Gastrocnemius medialis (tissue), 4 donors: ENCODE measurements around the gene MARCHF11. TPM values are rescaled to one million over a fixed set of nuclear protein-coding genes. Genes with fewer than 3 reads are reported as not detected.

ENCODE experiments used
- ATAC-seq, 2 donors: fragments of 150-250 bp; one replicate each; pipeline ENCODE4 v1.9.1; 2016
- DNase-seq, 2 donors: peaks; one replicate each; pipeline ENCODE4 v3.0.0-alpha.2; 2019
- H3K27ac ChIP-seq, 4 donors: fragments of 200-600 bp; sonication (generic); 1 replicate in 1 of 4; 2 replicates in 3 of 4; pipeline ENCODE4 v1.5.1; 2016 to 2018; ENCODE audit warnings: mild to moderate bottlenecking in 2 of 4, moderate library complexity in 1 of 4
- H3K27me3 ChIP-seq, 3 donors: fragments of 200-600 bp; sonication (generic) in 2 of 3; 1 replicate in 1 of 3; 2 replicates in 2 of 3; pipeline versions ENCODE4 v1.5.1 to v1.6.0; 2016 to 2019; ENCODE audit warnings: mild to moderate bottlenecking in 1 of 3, moderate library complexity in 1 of 3
- H3K36me3 ChIP-seq, 2 donors: fragments of 200-600 bp; sonication (generic) in 1 of 2; one replicate each; pipeline ENCODE4 v1.5.1; 2017 to 2018
- H3K4me1 ChIP-seq, 2 donors: fragments of 200-600 bp; sonication (generic) in 1 of 2; one replicate each; pipeline ENCODE4 v1.5.1; 2016 to 2017; ENCODE audit warnings: mild to moderate bottlenecking in 2 of 2
- H3K4me3 ChIP-seq, 4 donors: fragments of 200-600 bp; sonication (generic) in 3 of 4; 1 replicate in 1 of 4; 2 replicates in 3 of 4; pipeline ENCODE4 v1.5.1; 2016 to 2019; ENCODE audit warnings: mild to moderate bottlenecking in 2 of 4
- H3K9me3 ChIP-seq, 3 donors: fragments of 200-600 bp; sonication (generic) in 2 of 3; 1 replicate in 1 of 3; 2 replicates in 2 of 3; pipeline ENCODE4 v1.5.1; 2016 to 2019
- POLR2A ChIP-seq, 2 donors: fragments of 450-650 bp; IDR thresholded peaks; one replicate each; pipeline ENCODE4 v1.6.1; 2017; ENCODE audit warnings: antibody characterized with exemption in 2 of 2, mild to moderate bottlenecking in 2 of 2, moderate library complexity in 2 of 2
- in situ Hi-C, 4 donors: fragments of 200-750 bp; cut with MboI; loops; one replicate each; pipeline versions ENCODE4 v1.15.0 to v1.8.0; 2017; ENCODE audit warnings: low sequenced_read_pairs in 4 of 4
- intact Hi-C: fragments of 100-400 bp; cut with DNase I; formaldehyde crosslinking; loops from one replicate; pipeline ENCODE4 v1.15.1; 2023; ENCODE audit warnings: low total_unique reads
- total RNA-seq, 4 donors: library from RNA; depleted of rRNA; stranded (reverse); fragments of >200 nt; gene quantifications; one replicate each; pipeline versions ENCODE4 v1.1.0 to v1.2.3, GENCODE V29; 2016
- TF ChIP-seq, protein P1 (sequence below), 5 experiments: fragments of 450-650 bp in 3 of 5; fragments of 200-600 bp in 2 of 5; sonication (generic) in 2 of 5; IDR thresholded peaks in 4 of 5; conservative IDR thresholded peaks in 1 of 5; 1 replicate in 4 of 5; 2 replicates in 1 of 5; pipeline ENCODE4 v1.5.1; 2016 to 2019; ENCODE audit warnings: antibody characterized with exemption in 5 of 5, mild to moderate bottlenecking in 3 of 5, moderate library complexity in 3 of 5

MARCHF11 gene
- total RNA-seq, 4 donors from 2014 or later, result not detected

DNA sequence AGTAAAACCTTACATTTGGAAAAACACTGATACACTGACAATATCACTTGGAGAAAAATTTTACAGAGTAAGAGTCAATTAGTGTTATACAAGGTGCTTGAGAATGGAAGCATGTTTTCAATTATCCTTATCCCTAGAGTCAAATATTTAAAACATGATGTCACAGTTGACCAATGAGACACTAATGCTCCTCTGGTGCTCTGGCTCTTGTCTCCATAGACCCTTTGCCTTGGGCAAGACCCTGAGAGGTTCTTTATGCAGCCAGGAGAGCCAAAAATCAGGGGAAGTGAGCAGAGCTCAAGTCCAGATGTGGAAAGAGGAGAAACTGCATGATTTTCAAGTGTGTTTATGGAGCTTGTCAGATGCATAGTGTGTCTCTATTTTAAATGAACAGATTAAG is 153.9 kb downstream of the MARCHF11 start:
- in situ Hi-C loops, result no loop called here

DNA sequence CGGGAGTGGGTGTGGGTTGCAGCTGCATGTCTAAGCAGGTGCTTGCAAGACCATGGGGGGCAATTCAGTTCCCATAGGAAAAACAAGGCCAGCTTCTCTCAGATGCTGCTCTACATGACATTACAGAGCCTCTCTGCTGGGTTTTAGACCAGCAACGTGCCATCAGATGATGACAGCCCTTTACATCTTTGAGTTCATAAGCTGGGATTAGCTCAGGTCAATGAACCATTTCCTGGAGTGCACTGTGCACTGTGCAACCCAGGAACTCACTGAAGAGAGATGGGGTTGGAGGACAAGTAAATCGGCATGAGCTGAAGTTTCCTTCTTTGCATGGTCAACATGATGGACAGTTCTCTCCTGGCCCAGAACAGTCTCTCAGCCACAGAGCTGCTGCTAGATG is 160.6 kb downstream of the MARCHF11 start:
- Histone ChIP-seq H3K4me1 (no peaks in the 10 kb centered on the region), H3K36me3 (no peaks in the 10 kb centered on the region), H3K27ac (no peak overlapping the region), H3K4me3 (no peak overlapping the region), H3K9me3 (no peaks in the 10 kb centered on the region), H3K27me3 (no peaks in the 10 kb centered on the region)
- ATAC-seq, result no peak
- intact Hi-C loops, result no loop called here
- DNase-seq, result no peak
- TF ChIP-seq, protein P1, sequence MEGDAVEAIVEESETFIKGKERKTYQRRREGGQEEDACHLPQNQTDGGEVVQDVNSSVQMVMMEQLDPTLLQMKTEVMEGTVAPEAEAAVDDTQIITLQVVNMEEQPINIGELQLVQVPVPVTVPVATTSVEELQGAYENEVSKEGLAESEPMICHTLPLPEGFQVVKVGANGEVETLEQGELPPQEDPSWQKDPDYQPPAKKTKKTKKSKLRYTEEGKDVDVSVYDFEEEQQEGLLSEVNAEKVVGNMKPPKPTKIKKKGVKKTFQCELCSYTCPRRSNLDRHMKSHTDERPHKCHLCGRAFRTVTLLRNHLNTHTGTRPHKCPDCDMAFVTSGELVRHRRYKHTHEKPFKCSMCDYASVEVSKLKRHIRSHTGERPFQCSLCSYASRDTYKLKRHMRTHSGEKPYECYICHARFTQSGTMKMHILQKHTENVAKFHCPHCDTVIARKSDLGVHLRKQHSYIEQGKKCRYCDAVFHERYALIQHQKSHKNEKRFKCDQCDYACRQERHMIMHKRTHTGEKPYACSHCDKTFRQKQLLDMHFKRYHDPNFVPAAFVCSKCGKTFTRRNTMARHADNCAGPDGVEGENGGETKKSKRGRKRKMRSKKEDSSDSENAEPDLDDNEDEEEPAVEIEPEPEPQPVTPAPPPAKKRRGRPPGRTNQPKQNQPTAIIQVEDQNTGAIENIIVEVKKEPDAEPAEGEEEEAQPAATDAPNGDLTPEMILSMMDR (IDR thresholded peaks at IDR 0.05 in 4 of 5, conservative IDR thresholded peaks at IDR 0.05 in 1 of 5), result no peak
- no peak for TF ChIP-seq POLR2A (IDR thresholded peaks at IDR 0.05)
- in situ Hi-C loops, result loop anchor here in 1 of 4 donors (25.0 kb wide), 1 partner anchor 932 kb away; no protein-coding TSS in a partner anchor

More for the DNA sequence above, 153.9 kb downstream of the MARCHF11 start:
- no peak for DNase-seq
- H3K27ac ChIP-seq, result no peak overlapping the region
- H3K36me3 ChIP-seq, result no peaks in the 10 kb centered on the region
- no peak overlapping the region for H3K4me3 ChIP-seq
- H3K9me3 ChIP-seq, result no peaks in the 10 kb centered on the region
- TF ChIP-seq POLR2A (IDR thresholded peaks at IDR 0.05), result no peak
- TF ChIP-seq, protein P1 (IDR thresholded peaks at IDR 0.05 in 4 of 5, conservative IDR thresholded peaks at IDR 0.05 in 1 of 5), result no peak
- no peaks in the 10 kb centered on the region for H3K27me3 ChIP-seq
- no peak for ATAC-seq
- H3K4me1 ChIP-seq, result no peaks in the 10 kb centered on the region
- intact Hi-C loops, result no loop called here

DNA sequence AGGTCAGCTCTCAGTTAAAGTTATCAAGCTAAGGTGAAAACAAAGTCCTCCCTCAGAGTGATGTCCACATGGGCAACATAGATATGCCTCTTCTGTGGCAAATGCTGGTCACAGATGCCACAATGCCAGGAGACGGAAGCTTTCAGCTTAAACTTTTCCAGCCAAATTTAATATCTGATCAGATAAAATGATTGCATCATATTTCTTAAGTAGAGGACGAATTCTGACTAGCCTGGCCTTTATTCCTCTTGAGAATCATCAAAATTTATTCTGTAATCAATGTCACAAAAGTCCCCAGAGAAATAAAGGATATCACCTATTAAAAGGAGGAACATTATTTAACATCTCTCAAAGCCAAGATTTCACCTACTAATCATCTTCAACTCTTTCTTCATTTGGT is 161.9 kb downstream of the MARCHF11 start:
- no peak for TF ChIP-seq POLR2A (IDR thresholded peaks at IDR 0.05)
- TF ChIP-seq, protein P1 (IDR thresholded peaks at IDR 0.05 in 4 of 5, conservative IDR thresholded peaks at IDR 0.05 in 1 of 5), result no peak
- Histone ChIP-seq H3K4me1 (no peaks in the 10 kb centered on the region), H3K36me3 (no peaks in the 10 kb centered on the region), H3K9me3 (no peaks in the 10 kb centered on the region), H3K4me3 (no peak overlapping the region), H3K27ac (no peak overlapping the region), H3K27me3 (no peaks in the 10 kb centered on the region)
- in situ Hi-C loops, result loop anchor here in 1 of 4 donors (25.0 kb wide), 1 partner anchor 930 kb away; no protein-coding TSS in a partner anchor
- DNase-seq (no peak), ATAC-seq (no peak)
- intact Hi-C loops, result no loop called here
